Right ventricle myocardium inferior (tissue), 1 donor: Measurements from ENCODE around the gene DPYD. TPM values are rescaled to one million over a fixed set of nuclear protein-coding genes. Genes with fewer than 3 reads are reported as not detected.

ENCODE experiments used
- ATAC-seq: fragments of 200-7000 bp; cut with Tn5 transposase; one replicate; pipeline ENCODE4 v1.9.1; 2020; ENCODE audit warnings: mild to moderate bottlenecking, moderate library complexity
- DNase-seq: peaks from one replicate; pipeline ENCODE4 v3.0.0; 2021; ENCODE audit errors: missing footprints
- intact Hi-C: fragments of 100-400 bp; cut with DNase I; formaldehyde crosslinking; loops from one replicate; pipeline ENCODE4 v1.11.0; 2022
- total RNA-seq: library from RNA; stranded (reverse); fragmentation: NEBNext Ultra II Directional; extraction: Animal tissue kit (Norgen Biotek cat#: 25700); gene quantifications from one replicate; pipeline ENCODE4 v1.2.1, GENCODE V29; 2021
- donor health status: DM: no; HTN: yes; CAD: no; lungs with severe emphysema.

The DPYD gene
- total RNA-seq, 1 donor from 2014 or later: 12.3 TPM

- DNase-seq: no peak
- intact Hi-C loops: no loop called here
- ATAC-seq: no peak
Observed at GRCh38 chr1:97603218-97603617, 317.6 kb downstream of the DPYD start.

GRCh38 chr1:97599447-97599846, 321.4 kb downstream of the DPYD start:
- no peak for ATAC-seq
- no peak for DNase-seq
- intact Hi-C loops: no loop called here

GRCh38 chr1:97593192-97593591, 327.6 kb downstream of the DPYD start:
- intact Hi-C loops: no loop called here
- DNase-seq (no peak), ATAC-seq (no peak)

- no peak for ATAC-seq
- no peak for DNase-seq
- intact Hi-C loops: no loop called here
Observed at GRCh38 chr1:97588772-97589171, 332.1 kb downstream of the DPYD start.

- DNase-seq: no peak
- ATAC-seq: no peak
- intact Hi-C loops: no loop called here
Observed at GRCh38 chr1:97581614-97582051, 339.2 kb downstream of the DPYD start.

- ATAC-seq: no peak
- intact Hi-C loops: no loop called here
- no peak for DNase-seq
Observed at GRCh38 chr1:97577613-97578012, 343.2 kb downstream of the DPYD start.

GRCh38 chr1:97573553-97573952, 347.3 kb downstream of the DPYD start:
- ATAC-seq (no peak), DNase-seq (no peak)
- intact Hi-C loops: no loop called here

GRCh38 chr1:97572561-97572960, 348.3 kb downstream of the DPYD start:
- ATAC-seq (no peak), DNase-seq (no peak)
- intact Hi-C loops: no loop called here

- intact Hi-C loops: no loop called here
- ATAC-seq (no peak), DNase-seq (no peak)
Observed at GRCh38 chr1:97571760-97572159, 349.1 kb downstream of the DPYD start.

GRCh38 chr1:97570691-97571090, 350.1 kb downstream of the DPYD start:
- ATAC-seq (no peak), DNase-seq (no peak)
- intact Hi-C loops: no loop called here

GRCh38 chr1:97567000-97567749, 353.7 kb downstream of the DPYD start:
- DNase-seq: no peak
- intact Hi-C loops: no loop called here
- no peak for ATAC-seq

GRCh38 chr1:97565886-97566285, 354.9 kb downstream of the DPYD start:
- ATAC-seq: no peak
- intact Hi-C loops: no loop called here
- DNase-seq: no peak

GRCh38 chr1:97563926-97564325, 356.9 kb downstream of the DPYD start:
- DNase-seq: no peak
- no peak for ATAC-seq
- intact Hi-C loops: no loop called here

- DNase-seq (no peak), ATAC-seq (no peak)
- intact Hi-C loops: no loop called here
Observed at GRCh38 chr1:97562081-97562480, 358.8 kb downstream of the DPYD start.

GRCh38 chr1:97560714-97561113, 360.1 kb downstream of the DPYD start:
- intact Hi-C loops: no loop called here
- DNase-seq: no peak

GRCh38 chr1:97553971-97554370, 366.9 kb downstream of the DPYD start:
- ATAC-seq (no peak), DNase-seq (no peak)

More at GRCh38 chr1:97560714-97561113, 360.1 kb downstream of the DPYD start:
- no peak for ATAC-seq

GRCh38 chr1:97551113-97551512, 369.7 kb downstream of the DPYD start:
- DNase-seq (no peak), ATAC-seq (no peak)
- intact Hi-C loops: no loop called here

More at GRCh38 chr1:97553971-97554370, 366.9 kb downstream of the DPYD start:
- intact Hi-C loops: no loop called here

GRCh38 chr1:97545446-97545845, 375.4 kb downstream of the DPYD start:
- intact Hi-C loops: no loop called here
- DNase-seq (no peak), ATAC-seq (no peak)

GRCh38 chr1:97540346-97540888, 380.4 kb downstream of the DPYD start:
- no peak for ATAC-seq
- DNase-seq: no peak
- intact Hi-C loops: no loop called here

GRCh38 chr1:97538113-97538512, 382.7 kb downstream of the DPYD start:
- no peak for DNase-seq
- ATAC-seq: no peak
- intact Hi-C loops: no loop called here

- intact Hi-C loops: no loop called here
- no peak for DNase-seq
- no peak for ATAC-seq
Observed at GRCh38 chr1:97533358-97533757, 387.5 kb downstream of the DPYD start.
